SJCRH30 (cell line): ENCODE results near the gene HEATR5B. TPM values are rescaled to one million over a fixed set of nuclear protein-coding genes. Genes with fewer than 3 reads are reported as not detected.
"Not testable (repeated sequence)": the region's sequence is repeated elsewhere in the genome, so short reads cannot be mapped to it uniquely, and the experiment has no call there.

ENCODE experiments used
- DNase-seq, 2 experiments: peaks; one replicate each; pipeline ENCODE4 v3.0.0-alpha.2; 2015 to 2020
- H3K27ac ChIP-seq: fragments of 250-450 bp; sonication (Bioruptor Pico); 2 replicates; pipeline ENCODE4 v1.5.1; 2020; ENCODE audit warnings: mild to moderate bottlenecking, moderate library complexity
- H3K27me3 ChIP-seq: fragments of 250-450 bp; sonication (Bioruptor Pico); 2 replicates; pipeline ENCODE4 v1.5.1; 2020; ENCODE audit warnings: mild to moderate bottlenecking, moderate library complexity
- H3K36me3 ChIP-seq: fragments of 250-450 bp; sonication (Bioruptor Pico); 2 replicates; pipeline ENCODE4 v1.5.1; 2020; ENCODE audit warnings: mild to moderate bottlenecking, moderate library complexity
- H3K4me1 ChIP-seq: fragments of 250-450 bp; sonication (Bioruptor Pico); 2 replicates; pipeline ENCODE4 v1.5.1; 2020; ENCODE audit warnings: mild to moderate bottlenecking, moderate library complexity
- H3K4me3 ChIP-seq: fragments of 250-450 bp; sonication (Bioruptor Pico); 2 replicates; pipeline ENCODE4 v1.5.1; 2020; ENCODE audit warnings: mild to moderate bottlenecking, moderate library complexity
- H3K9me3 ChIP-seq: fragments of 250-450 bp; sonication (Bioruptor Pico); replicated peaks from 2 replicates; pipeline ENCODE4 v1.5.1; 2020; ENCODE audit warnings: mild to moderate bottlenecking, moderate library complexity
- total RNA-seq: library from RNA; depleted of rRNA; stranded (reverse); fragments of >200 nt; shearing (Covaris generic); gene quantifications from 2 replicates; pipeline ENCODE4 v1.2.3, GENCODE V29; 2014

Gene HEATR5B
- total RNA-seq, 1 experiment from 2014 or later: 23.9 TPM

DNA sequence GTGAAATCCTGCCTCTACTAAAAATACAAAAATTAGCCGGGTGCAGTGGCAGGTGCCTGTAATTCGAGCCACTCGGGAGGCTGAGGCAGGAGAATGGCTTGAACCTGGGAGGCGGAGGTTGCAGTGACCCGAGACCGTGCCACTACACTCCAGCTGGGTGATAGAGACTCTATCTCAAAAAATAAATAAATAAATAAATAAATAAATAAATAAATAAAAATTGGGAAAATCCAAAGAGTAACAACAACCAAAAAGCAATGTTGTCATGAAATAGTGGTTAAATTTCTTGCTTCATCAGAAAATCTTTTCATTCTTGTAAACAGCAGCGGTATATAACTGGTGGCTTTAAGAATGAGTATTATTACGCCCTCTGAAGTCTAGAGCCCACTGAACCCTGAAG, 54.4 kb downstream of the HEATR5B start:
- no peak for DNase-seq
- Histone ChIP-seq H3K4me3 (no peak overlapping the region), H3K9me3 (no peaks in the 10 kb centered on the region), H3K27ac (no peak overlapping the region), H3K36me3 (peaks cover 30% of the 10 kb centered on the region), H3K4me1 (no peaks in the 10 kb centered on the region), H3K27me3 (no peaks in the 10 kb centered on the region)

DNA sequence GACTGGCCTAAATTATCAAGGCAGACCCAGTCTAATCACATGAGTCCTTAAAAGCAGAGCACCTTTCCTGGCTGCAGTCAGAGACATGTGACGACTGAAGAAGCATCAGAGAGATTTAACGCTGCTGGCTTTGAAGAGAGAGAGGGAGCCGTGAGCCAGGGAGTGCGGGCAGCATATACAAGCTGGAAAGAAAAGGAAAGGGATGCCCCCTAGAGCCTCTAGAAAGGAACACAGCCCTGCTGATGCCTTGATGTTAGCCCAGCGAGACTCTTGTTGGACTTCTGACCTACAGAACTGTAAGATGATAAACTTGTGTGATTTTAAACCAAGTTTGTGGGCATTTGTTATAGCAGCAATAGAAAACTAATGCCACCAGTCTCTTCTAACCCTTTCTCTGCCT, 58.1 kb downstream of the HEATR5B start:
- Histone ChIP-seq H3K9me3 (no peaks in the 10 kb centered on the region), H3K4me3 (no peak overlapping the region), H3K4me1 (no peaks in the 10 kb centered on the region), H3K36me3 (peaks cover 32% of the 10 kb centered on the region), H3K27me3 (no peaks in the 10 kb centered on the region), H3K27ac (no peak overlapping the region)
- DNase-seq: peak; percentile 16 to 49

DNA sequence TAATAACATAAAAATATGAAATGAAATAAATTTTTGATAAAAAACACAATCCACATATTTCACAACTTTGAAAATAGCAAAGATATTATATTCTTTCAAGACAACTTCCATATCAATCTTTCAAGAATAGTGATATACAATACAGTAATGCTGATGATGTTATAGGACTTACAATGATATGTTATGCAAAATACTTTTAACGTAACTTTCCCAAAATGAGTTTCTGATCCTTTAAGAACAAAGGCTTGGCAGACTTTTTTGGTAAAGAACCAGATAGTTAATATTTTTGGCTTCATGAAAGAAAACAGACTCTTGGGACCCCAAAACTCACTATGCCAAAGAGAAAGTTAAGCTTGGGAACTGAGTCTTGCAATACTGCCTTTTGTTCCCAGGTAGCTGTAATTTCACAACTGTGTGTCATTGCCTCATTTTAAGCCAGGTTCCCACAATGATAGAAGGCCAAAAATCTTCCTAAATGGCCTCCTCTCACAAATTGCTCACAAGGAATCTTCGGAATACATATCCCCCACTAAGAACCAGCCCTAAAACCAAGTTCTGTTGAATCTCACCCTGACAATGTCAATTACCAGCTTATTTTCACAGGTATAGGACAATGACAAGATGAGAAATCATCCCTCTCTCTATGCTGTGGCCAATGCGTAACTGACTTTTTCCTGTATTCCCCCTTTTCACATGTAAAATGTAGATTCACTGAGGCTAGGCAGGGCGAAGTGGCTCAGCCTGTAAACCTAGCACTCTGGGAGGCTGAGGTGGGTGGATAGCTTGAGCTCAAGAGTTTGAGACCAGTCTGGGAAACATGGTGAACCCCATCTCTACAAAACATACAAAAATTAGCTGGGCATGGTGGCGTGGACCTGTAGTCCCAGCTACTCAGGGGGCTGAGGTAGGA, 63.0 kb downstream of the HEATR5B start:
- Histone ChIP-seq H3K27me3 (no peaks in the 10 kb centered on the region), H3K36me3 (peaks cover 26% of the 10 kb centered on the region), H3K4me1 (no peaks in the 10 kb centered on the region), H3K9me3 (no peaks in the 10 kb centered on the region), H3K27ac (no peak overlapping the region; the same call in 1 of the 2 replicates), H3K4me3 (no peak overlapping the region)
- DNase-seq: no peak

DNA sequence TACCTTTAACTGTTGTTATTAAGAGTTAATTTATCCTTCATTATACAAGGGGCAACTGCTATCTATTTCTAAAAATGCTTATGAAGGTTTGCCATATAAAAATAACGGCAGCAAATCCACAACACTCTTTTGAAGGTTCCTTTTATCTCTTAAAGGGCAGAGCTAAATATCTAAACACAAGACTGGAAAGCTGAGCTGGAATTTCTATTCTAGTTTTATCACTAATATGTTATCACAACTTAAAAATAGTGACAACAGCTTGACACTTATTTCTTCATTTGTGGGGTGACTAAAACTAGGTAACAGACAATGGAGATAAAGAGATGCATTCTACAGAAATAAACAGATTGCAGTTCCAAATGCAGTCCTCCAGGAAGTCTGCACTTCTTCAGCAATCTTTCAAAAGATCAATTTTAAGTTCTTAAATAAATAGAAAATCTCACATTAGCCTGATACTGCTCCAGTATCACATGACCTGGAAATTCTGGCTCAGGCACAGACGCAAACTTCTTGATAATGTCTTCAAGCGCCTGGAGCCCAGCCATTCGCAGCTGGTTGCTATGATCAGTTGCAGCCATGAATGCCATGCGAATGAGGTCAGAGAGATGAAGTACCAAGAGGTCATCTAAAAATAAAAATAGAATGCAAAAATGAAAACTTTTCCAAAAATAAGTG, 63.8 kb downstream of the HEATR5B start:
- Histone ChIP-seq H3K36me3 (peaks cover 24% of the 10 kb centered on the region), H3K9me3 (no peaks in the 10 kb centered on the region), H3K27me3 (no peaks in the 10 kb centered on the region), H3K4me1 (no peaks in the 10 kb centered on the region), H3K27ac (no peak overlapping the region; the same call in 1 of the 2 replicates), H3K4me3 (no peak overlapping the region)
- peak; percentile 25 to 38 for DNase-seq

DNA sequence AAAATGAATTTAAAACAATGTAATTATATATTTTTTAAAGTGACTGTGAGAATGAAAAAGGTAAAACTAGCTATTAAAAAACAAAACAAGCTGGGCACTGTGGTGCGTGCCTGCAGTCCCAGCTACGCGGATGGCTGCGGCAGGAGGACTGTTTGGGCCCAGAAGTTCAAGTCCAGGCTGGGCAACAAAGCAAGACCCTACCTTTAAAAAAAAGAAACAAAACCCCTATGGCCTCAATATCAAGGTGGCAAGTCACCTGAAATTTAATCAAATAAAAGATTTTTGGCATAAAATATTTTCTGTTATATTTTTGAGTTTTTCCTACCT, 70.9 kb downstream of the HEATR5B start:
- Histone ChIP-seq H3K9me3 (no peaks in the 10 kb centered on the region), H3K27ac (no peak overlapping the region), H3K4me3 (no peak overlapping the region), H3K4me1 (no peaks in the 10 kb centered on the region), H3K36me3 (peaks cover 24% of the 10 kb centered on the region), H3K27me3 (no peaks in the 10 kb centered on the region)
- no peak for DNase-seq

DNA sequence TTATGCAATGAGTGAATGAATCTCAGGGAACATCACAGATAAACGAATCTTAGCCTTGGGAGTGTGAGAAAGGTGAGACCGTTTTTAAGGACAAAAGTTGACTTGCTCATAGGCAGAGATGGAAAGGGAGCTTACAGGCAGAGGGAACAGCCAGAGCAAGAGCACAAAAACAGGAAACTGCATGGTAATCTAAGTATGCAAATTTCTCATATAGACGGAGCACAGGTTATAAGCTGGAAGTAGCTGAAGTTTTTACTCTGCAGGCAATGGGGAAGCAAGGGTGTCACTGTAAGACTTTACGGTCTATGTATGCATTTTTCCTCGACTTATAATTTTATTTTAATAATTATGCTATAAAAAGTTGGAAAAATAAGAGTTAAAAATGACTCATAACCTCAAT, 73.0 kb downstream of the HEATR5B start:
- Histone ChIP-seq H3K36me3 (peaks cover 22% of the 10 kb centered on the region), H3K4me3 (no peak overlapping the region), H3K27ac (no peak overlapping the region), H3K27me3 (no peaks in the 10 kb centered on the region), H3K4me1 (no peaks in the 10 kb centered on the region), H3K9me3 (no peaks in the 10 kb centered on the region)
- DNase-seq: no peak

DNA sequence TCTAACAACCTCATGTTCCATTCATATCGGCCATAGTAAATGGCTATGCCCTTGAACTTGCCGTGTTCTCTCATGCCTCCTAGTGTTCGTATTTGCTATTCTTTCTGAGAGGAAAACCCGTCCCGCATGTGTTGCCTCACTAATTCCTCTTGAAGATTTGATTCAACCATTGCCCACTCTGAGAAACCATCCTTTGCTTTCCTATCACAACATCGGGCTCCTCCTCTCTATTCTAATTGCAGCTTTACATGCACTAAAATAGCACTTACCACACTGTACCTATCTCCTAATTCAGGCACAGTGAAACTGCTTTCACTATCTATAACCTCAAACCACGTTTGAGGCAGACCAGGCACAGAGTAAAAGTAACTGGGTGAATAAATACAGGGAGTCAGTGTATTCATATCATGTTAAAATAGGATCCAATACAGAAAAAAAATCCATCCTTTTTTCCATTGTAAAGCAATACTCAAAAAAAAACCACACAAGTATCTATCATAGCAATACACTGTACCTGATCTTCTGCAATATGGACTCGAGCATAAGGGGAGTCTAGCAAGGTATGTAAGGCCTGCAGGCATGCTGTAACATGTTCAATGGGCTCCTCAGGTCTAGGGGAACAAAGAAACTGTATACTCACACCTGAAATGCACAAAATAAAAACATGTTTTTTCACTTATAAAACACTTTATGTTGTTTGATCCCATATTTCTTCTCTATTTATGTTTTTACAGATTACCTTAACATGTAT, 78.9 kb downstream of the HEATR5B start:
- DNase-seq: peak in 1 of 2 experiments; percentile 13
- peaks cover 33% of the 10 kb centered on the region for H3K36me3 ChIP-seq

DNA sequence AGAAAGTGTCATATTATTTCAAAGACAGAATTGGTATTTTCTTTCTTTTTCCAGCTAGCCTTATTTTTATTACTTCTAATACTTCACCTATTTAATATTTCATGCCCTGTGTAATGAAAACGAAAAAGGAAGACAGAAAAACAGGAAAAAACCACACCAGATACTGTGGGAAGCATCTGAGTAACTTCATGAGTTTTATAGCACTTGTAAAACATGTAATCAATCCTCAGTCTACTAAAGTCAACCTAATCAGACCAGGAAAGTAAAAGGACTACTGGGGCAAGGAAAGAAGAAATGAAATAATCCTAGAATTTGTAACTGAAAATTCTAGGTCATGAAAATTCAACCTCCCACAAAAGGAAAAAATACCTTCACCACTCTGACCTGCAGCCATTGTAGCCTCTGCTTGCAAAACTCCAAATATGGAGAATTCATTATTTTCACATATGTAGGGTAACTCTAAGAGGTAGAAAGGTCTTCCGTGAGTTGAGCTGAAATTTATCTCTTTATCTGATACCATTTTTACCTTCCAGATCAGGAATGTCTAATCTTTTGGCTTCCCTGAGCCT, 83.1 kb downstream of the HEATR5B start:
- H3K36me3 ChIP-seq: peaks cover 49% of the 10 kb centered on the region
- no peaks in the 10 kb centered on the region for H3K27me3 ChIP-seq
- H3K4me3 ChIP-seq: no peak overlapping the region
- DNase-seq: no peak
- no peaks in the 10 kb centered on the region for H3K4me1 ChIP-seq
- H3K27ac ChIP-seq: no peak overlapping the region
- H3K9me3 ChIP-seq: no peaks in the 10 kb centered on the region

More for the DNA sequence above, 78.9 kb downstream of the HEATR5B start:
- Histone ChIP-seq H3K4me3 (no peak overlapping the region), H3K9me3 (no peaks in the 10 kb centered on the region), H3K4me1 (no peaks in the 10 kb centered on the region), H3K27me3 (no peaks in the 10 kb centered on the region), H3K27ac (no peak overlapping the region)

DNA sequence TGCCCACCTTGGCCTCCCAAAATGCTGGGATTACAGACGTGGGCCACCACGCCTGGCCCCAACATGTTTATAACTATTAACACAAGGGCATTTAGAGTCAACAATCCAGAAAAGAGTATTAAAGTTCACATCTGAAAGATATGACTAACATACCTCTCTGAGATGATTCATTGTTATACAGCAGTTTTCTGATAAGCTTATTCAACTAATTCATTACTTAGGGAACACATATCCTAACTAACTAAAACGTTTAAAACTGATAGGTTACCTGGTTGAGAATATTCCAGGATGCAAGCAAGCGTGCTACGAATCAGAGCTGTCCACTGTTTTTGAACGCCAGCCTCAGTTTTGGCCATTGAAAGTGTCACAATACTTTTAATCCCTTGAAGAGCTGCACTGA, 83.9 kb downstream of the HEATR5B start:
- Histone ChIP-seq H3K4me3 (no peak overlapping the region), H3K36me3 (peaks cover 49% of the 10 kb centered on the region), H3K27ac (no peak overlapping the region), H3K9me3 (no peaks in the 10 kb centered on the region), H3K4me1 (no peaks in the 10 kb centered on the region), H3K27me3 (no peaks in the 10 kb centered on the region)
- DNase-seq: no peak

DNA sequence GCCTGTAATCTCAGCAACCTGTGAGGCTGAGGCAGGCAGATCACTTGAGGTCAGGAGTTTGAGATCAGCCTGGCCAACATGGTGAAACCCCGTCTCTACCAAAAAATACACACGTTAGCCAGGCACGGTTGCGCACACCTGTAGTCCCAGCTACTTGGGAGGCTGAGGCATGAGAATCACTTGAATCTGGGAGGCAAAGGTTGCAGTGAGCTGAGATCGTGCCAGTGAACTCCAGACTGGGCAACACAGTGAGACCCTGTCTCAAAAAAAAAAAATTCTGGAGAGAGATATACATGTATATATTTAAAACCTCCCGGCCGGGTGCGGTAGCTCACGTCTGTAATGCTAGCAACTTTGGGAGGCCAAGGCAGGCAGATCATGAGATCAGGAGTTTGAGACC, 84.8 kb downstream of the HEATR5B start:
- H3K4me3 ChIP-seq, H3K9me3 ChIP-seq, H3K27ac ChIP-seq, H3K4me1 ChIP-seq, H3K27me3 ChIP-seq, DNase-seq: not testable (repeated sequence)
- peaks cover 49% of the 10 kb centered on the region for H3K36me3 ChIP-seq

DNA sequence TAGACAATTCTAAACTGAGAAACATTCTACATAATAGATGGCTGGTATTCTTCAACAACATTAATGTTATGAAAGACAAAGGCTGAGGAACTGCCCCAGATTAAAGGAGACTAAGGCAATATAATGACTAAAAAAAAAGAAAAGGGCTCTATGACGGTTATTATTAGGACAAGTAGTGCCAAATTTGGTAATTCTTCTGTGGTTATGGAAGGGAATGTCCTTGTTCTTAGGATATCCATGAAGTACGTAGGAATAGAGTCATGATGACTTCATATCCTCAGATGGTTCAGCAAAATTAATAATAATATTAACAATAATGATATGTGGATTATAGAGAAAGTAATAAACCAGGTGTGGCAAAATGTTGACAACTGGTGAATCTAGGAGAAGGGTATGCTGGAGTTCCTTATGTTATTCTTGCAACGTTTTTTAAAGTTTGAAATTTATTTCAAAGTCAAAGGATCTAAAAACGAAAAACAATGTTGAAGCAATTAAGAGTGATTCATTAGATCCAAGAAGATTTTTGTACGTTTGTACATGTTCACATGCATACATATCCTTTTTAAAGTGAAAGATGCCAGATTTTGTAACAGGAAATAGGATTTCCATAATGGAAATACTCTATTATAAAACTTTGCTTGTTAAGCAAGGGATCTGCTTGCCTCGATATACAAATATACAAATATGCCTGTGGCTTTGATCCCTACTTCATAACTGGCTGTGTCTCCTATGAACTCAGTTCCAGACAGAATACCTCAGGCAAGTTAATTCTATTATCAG, 90.1 kb downstream of the HEATR5B start:
- DNase-seq: no peak
- Histone ChIP-seq H3K4me1 (no peaks in the 10 kb centered on the region), H3K36me3 (peaks cover 18% of the 10 kb centered on the region), H3K27me3 (no peaks in the 10 kb centered on the region), H3K27ac (no peak overlapping the region), H3K4me3 (no peak overlapping the region), H3K9me3 (no peaks in the 10 kb centered on the region)

DNA sequence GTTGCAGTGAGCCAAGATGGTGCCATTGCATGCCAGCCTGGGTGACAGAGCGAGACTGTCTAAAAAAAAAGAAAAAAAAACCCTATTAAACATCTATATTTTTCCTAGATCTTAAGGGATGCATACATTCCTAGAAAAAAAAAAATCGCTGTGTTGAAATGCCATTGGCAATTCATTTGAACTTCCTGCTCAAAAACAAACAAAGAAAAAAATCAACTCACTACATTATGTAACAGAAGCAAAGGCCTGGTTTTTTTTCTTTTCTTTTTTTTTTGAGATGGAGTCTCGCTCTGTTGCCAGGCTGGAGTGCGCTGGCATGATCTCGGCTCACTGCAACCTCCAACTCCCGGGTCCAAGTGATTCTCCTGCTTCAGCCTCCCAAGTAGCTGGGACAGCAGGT, 96.2 kb downstream of the HEATR5B start:
- no peaks in the 10 kb centered on the region for H3K4me1 ChIP-seq
- no peak overlapping the region for H3K4me3 ChIP-seq
- no peaks in the 10 kb centered on the region for H3K27me3 ChIP-seq
- no peaks in the 10 kb centered on the region for H3K9me3 ChIP-seq
- H3K36me3 ChIP-seq: no peaks in the 10 kb centered on the region
- DNase-seq: no peak
- no peak overlapping the region for H3K27ac ChIP-seq

DNA sequence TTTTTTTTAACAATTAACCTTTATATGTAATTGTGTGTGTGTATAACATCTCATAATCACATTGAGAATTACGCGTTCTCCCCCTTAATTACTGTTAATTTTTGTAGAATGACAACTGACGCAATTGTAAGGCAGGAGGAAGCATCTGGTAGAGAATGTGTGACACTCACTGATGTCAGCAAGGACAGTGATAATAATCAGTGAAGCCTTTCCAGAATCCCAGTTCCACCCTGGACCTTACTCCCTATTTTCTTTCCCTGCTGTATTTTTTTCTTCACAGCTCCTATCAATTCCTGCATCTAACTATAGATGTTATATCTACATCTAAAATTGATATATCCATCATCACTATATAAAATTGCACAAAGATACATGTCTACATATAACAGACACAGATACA, 101.7 kb downstream of the HEATR5B start:
- Histone ChIP-seq H3K36me3 (no peaks in the 10 kb centered on the region), H3K4me3 (no peak overlapping the region), H3K9me3 (0 out of 2 replicates have a peak, but pooled peaks cover 4% of the 10 kb centered on the region), H3K27ac (no peak overlapping the region), H3K27me3 (no peaks in the 10 kb centered on the region), H3K4me1 (no peaks in the 10 kb centered on the region)
- no peak for DNase-seq

DNA sequence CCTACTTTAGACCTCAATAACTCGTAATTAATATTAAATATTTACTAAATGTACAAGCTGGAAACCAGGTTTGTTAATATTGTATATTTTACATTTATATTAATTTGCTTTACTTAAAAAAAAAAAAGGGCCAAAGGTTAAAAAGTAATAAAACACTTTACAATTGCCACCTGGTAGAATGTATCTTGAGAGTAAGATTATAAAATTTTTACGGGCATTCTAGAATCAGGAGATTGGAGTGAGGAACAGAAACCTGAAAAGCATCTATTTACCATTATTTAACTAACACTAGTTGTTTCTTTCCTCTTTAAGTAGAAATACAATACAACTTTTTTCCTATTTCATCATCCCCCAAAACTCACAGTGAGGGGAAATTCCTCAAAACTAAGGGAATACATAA, 102.3 kb downstream of the HEATR5B start:
- Histone ChIP-seq H3K36me3 (no peaks in the 10 kb centered on the region), H3K4me3 (no peak overlapping the region), H3K9me3 (0 out of 2 replicates have a peak, but pooled peaks cover 4% of the 10 kb centered on the region), H3K4me1 (no peaks in the 10 kb centered on the region), H3K27me3 (no peaks in the 10 kb centered on the region), H3K27ac (no peak overlapping the region)
- DNase-seq: no peak
